ENCODE measurements around the gene PEX7. TPM values are rescaled to one million over a fixed set of nuclear protein-coding genes. Genes with fewer than 3 reads are reported as not detected.

PEX7 gene
- total and polyA plus RNA-seq, 2 of the 8 experiments (the other 6 are each of a cell fraction or from before 2014, with no cell fraction given) = 6.4 to 11.0 TPM

- TF ChIP-seq MAFK (IDR thresholded peaks at IDR 0.05; ENCODE audit: low read depth, low read length) (no peak), BACH1 (IDR thresholded peaks at IDR 0.05; ENCODE audit: low read length) (no peak), CHD7 (IDR thresholded peaks at IDR 0.05; ENCODE audit: insufficient replicate concordance, low read length) (no peak), GTF2F1 (IDR thresholded peaks at IDR 0.05; ENCODE audit: borderline replicate concordance, low read depth, low read length) (no peak), SIN3A (conservative IDR thresholded peaks at IDR 0.05 in 1 of 2, IDR thresholded peaks at IDR 0.05 in 1 of 2; ENCODE audit: low read depth in 1 of 2, low read length in 2 of 2) (no peak), GABPA (IDR thresholded peaks at IDR 0.05; ENCODE audit: borderline replicate concordance, insufficient read depth, low read length) (no peak)
Observed at GRCh38 chr6:136777651-136778050, 44.7 kb upstream of the PEX7 start (continued).

Measured in H1 (cell line).